Measurements from ENCODE around the gene LEFTY2. TPM values are rescaled to one million over a fixed set of nuclear protein-coding genes. Genes with fewer than 3 reads are reported as not detected.

The LEFTY2 gene
- total RNA-seq, 2 donors from 2014 or later, result 6.2 to 9.4 TPM

- TF ChIP-seq, protein P1, sequence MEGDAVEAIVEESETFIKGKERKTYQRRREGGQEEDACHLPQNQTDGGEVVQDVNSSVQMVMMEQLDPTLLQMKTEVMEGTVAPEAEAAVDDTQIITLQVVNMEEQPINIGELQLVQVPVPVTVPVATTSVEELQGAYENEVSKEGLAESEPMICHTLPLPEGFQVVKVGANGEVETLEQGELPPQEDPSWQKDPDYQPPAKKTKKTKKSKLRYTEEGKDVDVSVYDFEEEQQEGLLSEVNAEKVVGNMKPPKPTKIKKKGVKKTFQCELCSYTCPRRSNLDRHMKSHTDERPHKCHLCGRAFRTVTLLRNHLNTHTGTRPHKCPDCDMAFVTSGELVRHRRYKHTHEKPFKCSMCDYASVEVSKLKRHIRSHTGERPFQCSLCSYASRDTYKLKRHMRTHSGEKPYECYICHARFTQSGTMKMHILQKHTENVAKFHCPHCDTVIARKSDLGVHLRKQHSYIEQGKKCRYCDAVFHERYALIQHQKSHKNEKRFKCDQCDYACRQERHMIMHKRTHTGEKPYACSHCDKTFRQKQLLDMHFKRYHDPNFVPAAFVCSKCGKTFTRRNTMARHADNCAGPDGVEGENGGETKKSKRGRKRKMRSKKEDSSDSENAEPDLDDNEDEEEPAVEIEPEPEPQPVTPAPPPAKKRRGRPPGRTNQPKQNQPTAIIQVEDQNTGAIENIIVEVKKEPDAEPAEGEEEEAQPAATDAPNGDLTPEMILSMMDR (IDR thresholded peaks at IDR 0.05), result no peak
- Histone ChIP-seq H3K27ac (peak within 1 kb of the TSS; percentile 89 to 96), H3K4me3 (peak within 1 kb of the TSS; percentile 100), H3K4me1 (ENCODE audit: control insufficient read depth in 1 of 2, low read depth in 2 of 2) (peaks cover 6 to 35% of the 10 kb centered on the region in 2 donors), H3K9me3 (no peaks in the 10 kb centered on the region), H3K27me3 (replicated peaks; ENCODE audit: insufficient read depth) (no peaks in the 10 kb centered on the region), H3K36me3 (no peaks in the 10 kb centered on the region)
- ATAC-seq (ENCODE audit: insufficient number of reproducible peaks, low FRiP score, low read depth) (peak; percentile 90), DNase-seq (ENCODE audit: low spot score) (peak; percentile 78)
Measured at GRCh38 chr1:225923692-225924555, 17.1 kb downstream of the LEFTY2 start, which contains the start of gene PYCR2. Gene PYCR2 (minus strand): TSS chr1:225924250. CDS start chr1:225924110, 140 bp downstream.

DNA sequence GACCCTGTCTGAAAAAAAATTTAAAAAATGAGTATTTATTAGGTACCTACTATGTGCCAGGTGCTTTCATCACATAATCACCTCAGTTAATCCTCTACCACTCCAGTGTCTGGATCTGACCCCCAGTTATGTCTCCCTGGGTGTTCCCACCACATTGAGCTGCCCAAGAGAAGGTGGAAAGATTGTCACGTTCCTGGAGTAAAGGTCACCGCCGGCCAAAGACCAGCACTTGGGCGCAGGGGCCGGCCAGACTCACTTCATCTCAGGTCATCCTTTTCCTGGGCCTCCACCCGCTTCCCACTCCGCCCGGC lies 17.7 kb downstream of the LEFTY2 start:
- peak overlapping the region; percentile 89 to 96 for H3K27ac ChIP-seq
- ATAC-seq (ENCODE audit: insufficient number of reproducible peaks, low FRiP score, low read depth), result no peak
- H3K36me3 ChIP-seq, result no peaks in the 10 kb centered on the region
- peak overlapping the region; percentile 100 for H3K4me3 ChIP-seq
- DNase-seq (ENCODE audit: low spot score), result no peak
- H3K9me3 ChIP-seq, result no peaks in the 10 kb centered on the region
- peaks cover 6 to 35% of the 10 kb centered on the region in 2 donors for H3K4me1 ChIP-seq (ENCODE audit: control insufficient read depth in 1 of 2, low read depth in 2 of 2)
- no peaks in the 10 kb centered on the region for H3K27me3 ChIP-seq (replicated peaks; ENCODE audit: insufficient read depth)
- TF ChIP-seq, protein P1 (IDR thresholded peaks at IDR 0.05), result no peak

- Histone ChIP-seq H3K36me3 (no peaks in the 10 kb centered on the region), H3K27ac (no peak overlapping the region), H3K9me3 (no peaks in the 10 kb centered on the region), H3K4me1 (ENCODE audit: control insufficient read depth in 1 of 2, low read depth in 2 of 2) (peaks cover 6 to 35% of the 10 kb centered on the region in 2 donors), H3K4me3 (no peak overlapping the region), H3K27me3 (replicated peaks; ENCODE audit: insufficient read depth) (no peaks in the 10 kb centered on the region)
- TF ChIP-seq, protein P1 (IDR thresholded peaks at IDR 0.05), result no peak
- ATAC-seq (ENCODE audit: insufficient number of reproducible peaks, low FRiP score, low read depth) (no peak), DNase-seq (ENCODE audit: low spot score) (no peak)
Measured at GRCh38 chr1:225921734-225922709, 19.0 kb downstream of the LEFTY2 start.

DNA sequence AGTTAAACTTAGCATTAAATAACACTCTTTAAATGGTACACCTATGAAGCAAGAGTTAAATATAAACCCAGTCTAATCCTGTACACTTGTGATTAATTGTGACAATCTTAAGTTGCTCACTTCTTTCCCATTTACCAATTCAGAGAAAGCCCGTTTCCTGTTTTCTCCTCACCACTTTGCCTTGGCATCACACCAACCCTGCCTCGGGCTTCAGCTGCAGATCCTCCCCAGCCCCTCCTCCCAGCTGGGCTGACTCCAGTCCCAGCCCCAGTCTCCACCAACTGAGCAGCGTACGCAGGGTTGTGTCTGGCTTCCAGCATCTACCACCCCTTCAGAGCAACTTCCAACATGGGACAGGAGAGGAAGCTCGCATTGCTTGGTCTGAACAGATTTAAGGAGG lies 21.1 kb downstream of the LEFTY2 start:
- H3K4me3 ChIP-seq, result no peak overlapping the region
- peaks cover 4% of the 10 kb centered on the region for H3K36me3 ChIP-seq
- H3K4me1 ChIP-seq (ENCODE audit: control insufficient read depth in 1 of 2, low read depth in 2 of 2), result peaks cover 6 to 33% of the 10 kb centered on the region in 2 donors
- TF ChIP-seq, protein P1 (IDR thresholded peaks at IDR 0.05), result no peak
- H3K9me3 ChIP-seq, result no peaks in the 10 kb centered on the region
- H3K27me3 ChIP-seq (replicated peaks; ENCODE audit: insufficient read depth), result no peaks in the 10 kb centered on the region
- DNase-seq (ENCODE audit: low spot score), result no peak
- ATAC-seq (ENCODE audit: insufficient number of reproducible peaks, low FRiP score, low read depth), result no peak
- peak overlapping the region in 1 of 2 donors; percentile 10 for H3K27ac ChIP-seq

GRCh38 chr1:225918280-225918679 lies 22.7 kb downstream of the LEFTY2 start:
- no peak for DNase-seq (ENCODE audit: low spot score)
- TF ChIP-seq, protein P1 (IDR thresholded peaks at IDR 0.05), result no peak
- ATAC-seq (ENCODE audit: insufficient number of reproducible peaks, low FRiP score, low read depth), result no peak

More at GRCh38 chr1:225918280-225918679, 22.7 kb downstream of the LEFTY2 start:
- Histone ChIP-seq H3K36me3 (peaks cover 4% of the 10 kb centered on the region), H3K9me3 (no peaks in the 10 kb centered on the region), H3K4me1 (ENCODE audit: control insufficient read depth in 1 of 2, low read depth in 2 of 2) (peaks cover 6 to 27% of the 10 kb centered on the region in 2 donors), H3K4me3 (no peak overlapping the region), H3K27me3 (replicated peaks; ENCODE audit: insufficient read depth) (no peaks in the 10 kb centered on the region), H3K27ac (no peak overlapping the region)
